CD4-positive, alpha-beta T cell treated with Interferon alpha-2 for 1 hour (primary cell): ENCODE results near the gene SDC1.

Experiments
- DNase-seq, 2 donors: peaks; one replicate each; pipeline ENCODE4 v3.0.0-alpha.2; 2020 to 2022

SDC1 gene

GRCh38 chr2:20213651-20214565 lies 11.0 kb downstream of the SDC1 start:
- DNase-seq, result no peak

GRCh38 chr2:20212871-20213503 lies 11.9 kb downstream of the SDC1 start:
- no peak for DNase-seq

GRCh38 chr2:20212459-20212870 lies 12.5 kb downstream of the SDC1 start:
- DNase-seq, result no peak

GRCh38 chr2:20211860-20212458 lies 13.0 kb downstream of the SDC1 start:
- no peak for DNase-seq

GRCh38 chr2:20211420-20211819 lies 13.5 kb downstream of the SDC1 start:
- no peak for DNase-seq

GRCh38 chr2:20210462-20210861 lies 14.5 kb downstream of the SDC1 start:
- DNase-seq, result no peak

- DNase-seq, result no peak
Observed at GRCh38 chr2:20209373-20210109, 15.4 kb downstream of the SDC1 start.

- DNase-seq, result no peak
Observed at GRCh38 chr2:20208476-20208859, 16.5 kb downstream of the SDC1 start.

- no peak for DNase-seq
Observed at GRCh38 chr2:20207051-20207450, 17.9 kb downstream of the SDC1 start.

- no peak for DNase-seq
Observed at GRCh38 chr2:20205915-20206524, 18.9 kb downstream of the SDC1 start.

- DNase-seq, result no peak
Observed at GRCh38 chr2:20205069-20205468, 19.9 kb downstream of the SDC1 start.

- no peak for DNase-seq
Observed at GRCh38 chr2:20203521-20204225, 21.3 kb downstream of the SDC1 start.

- DNase-seq, result no peak
Observed at GRCh38 chr2:20203072-20203471, 21.9 kb downstream of the SDC1 start.

- no peak for DNase-seq
Observed at GRCh38 chr2:20201671-20202070, 23.3 kb downstream of the SDC1 start.

GRCh38 chr2:20200697-20201555 lies 24.0 kb downstream of the SDC1 start:
- DNase-seq, result no peak

GRCh38 chr2:20199633-20200270 lies 25.2 kb downstream of the SDC1 start:
- DNase-seq, result no peak

- DNase-seq, result no peak
Observed at GRCh38 chr2:20198796-20199632, 25.9 kb downstream of the SDC1 start.

GRCh38 chr2:20198001-20198400 lies 26.9 kb downstream of the SDC1 start:
- DNase-seq, result no peak

GRCh38 chr2:20197192-20197591 lies 27.7 kb downstream of the SDC1 start:
- no peak for DNase-seq
